Endothelial cell of umbilical vein (primary cell): ENCODE data around the gene NLRP9. TPM values are rescaled to one million over a fixed set of nuclear protein-coding genes. Genes with fewer than 3 reads are reported as not detected.

ENCODE experiments used
- BruUV-seq: library from RNA; stranded (reverse); fragments of 400-500 nt; replicated peaks from 2 replicates; lab custom pipeline; 2021; lab: Mats Ljungman, UMichigan
- CTCF ChIA-PET: fragments of 300-600, 350-600 bp; sonication (Branson Sonifier 250); formaldehyde crosslinking; loops from one replicate; lab custom pipeline; 2021; ENCODE audit warnings: antibody characterized with exemption, inconsistent platforms; lab: Charles Lee
- POLR2A ChIA-PET: fragments of 300-600, 350-600 bp; sonication (Branson Sonifier 250); formaldehyde crosslinking; loops from one replicate; lab custom pipeline; 2021; ENCODE audit warnings: antibody characterized with exemption, inconsistent platforms; lab: Charles Lee
- DNase-seq: peaks from one replicate; pipeline ENCODE4 v3.0.0-alpha.2; 2011; ENCODE audit warnings: low read depth, low spot score
- FAIRE-seq: peaks from 2 replicates; lab custom pipeline; 2011; peaks lifted over from hg19 to GRCh38; lab: Jason Lieb, UNC
- H2AFZ ChIP-seq: 2 replicates; pipeline ENCODE4 v1.6.0; 2012; ENCODE audit warnings: low read depth, low read length, control low read depth, inconsistent platforms
- H3K27ac ChIP-seq: 2 replicates; pipeline ENCODE4 v1.5.1; 2011; ENCODE audit warnings: low read depth, mild to moderate bottlenecking, control low read depth, low read length, moderate library complexity; ENCODE audit not compliant: insufficient read depth
- H3K27me3 ChIP-seq, 2 experiments: 2 replicates each; pipeline versions ENCODE4 v1.6.0 to v1.6.1; 2011; ENCODE audit warnings: low read length in 2 of 2, mixed read lengths in 1 of 2; ENCODE audit not compliant: control insufficient read depth in 2 of 2, insufficient read depth in 2 of 2
- H3K36me3 ChIP-seq, 2 experiments: 2 replicates in 1 of 2; 3 replicates in 1 of 2; pipeline ENCODE4 v1.5.1; 2011; ENCODE audit warnings: low read length in 2 of 2, mild to moderate bottlenecking in 1 of 2, moderate library complexity in 1 of 2; ENCODE audit not compliant: control insufficient read depth in 2 of 2, insufficient read depth in 2 of 2; ENCODE audit errors: extremely low read depth in 1 of 2
- H3K4me1 ChIP-seq: 3 replicates; pipeline ENCODE4 v1.5.1; 2011; ENCODE audit warnings: mild to moderate bottlenecking, low read length; ENCODE audit not compliant: control insufficient read depth, insufficient read depth; ENCODE audit errors: extremely low read depth
- H3K4me2 ChIP-seq: 2 replicates; pipeline ENCODE4 v1.6.1; 2011; ENCODE audit warnings: low read length, control low read depth, mixed read lengths; ENCODE audit not compliant: insufficient read depth
- H3K4me3 ChIP-seq, 3 experiments: fragments of 200-600 bp in 1 of 3; sonication (generic), shearing (Covaris generic) in 1 of 3; replicated peaks in 1 of 3; 2 replicates each; pipeline ENCODE4 v1.5.1; 2011 to 2016; ENCODE audit warnings: control low read depth in 3 of 3, low read length in 3 of 3, mild to moderate bottlenecking in 2 of 3, inconsistent platforms in 1 of 3, low read depth in 1 of 3, moderate library complexity in 1 of 3; ENCODE audit not compliant: insufficient read depth in 1 of 3
- H3K79me2 ChIP-seq: 2 replicates; pipeline ENCODE4 v1.6.0; 2012; ENCODE audit warnings: low read length, inconsistent platforms; ENCODE audit not compliant: control insufficient read depth, insufficient read depth
- H3K9ac ChIP-seq: replicated peaks from 2 replicates; pipeline ENCODE3; 2011; ENCODE audit warnings: low read length, control low read depth; ENCODE audit not compliant: insufficient read depth; ENCODE audit errors: extremely low read depth
- H3K9me1 ChIP-seq: replicated peaks from 3 replicates; pipeline ENCODE4 v1.6.0; 2011; ENCODE audit warnings: mild to moderate bottlenecking, low read length; ENCODE audit not compliant: control insufficient read depth, insufficient read depth; ENCODE audit errors: extremely low read depth
- H3K9me3 ChIP-seq: replicated peaks from 2 replicates; pipeline ENCODE4 v1.5.1; 2012; ENCODE audit warnings: low read length, inconsistent platforms; ENCODE audit not compliant: control insufficient read depth, insufficient read depth
- H4K20me1 ChIP-seq: replicated peaks from 2 replicates; pipeline ENCODE3; 2011; ENCODE audit warnings: mild to moderate bottlenecking, low read length; ENCODE audit not compliant: control insufficient read depth, insufficient read depth; ENCODE audit errors: extremely low read depth
- CTCF ChIP-seq, 2 donors: IDR thresholded peaks; 1 replicate in 1 of 2; 2 replicates in 1 of 2; pipeline ENCODE4 v1.5.1; 2011; ENCODE audit warnings: low read length in 2 of 2, mild to moderate bottlenecking in 2 of 2, moderate library complexity in 2 of 2, control low read depth in 1 of 2, inconsistent platforms in 1 of 2, low read depth in 1 of 2; ENCODE audit not compliant: insufficient read depth in 1 of 2; ENCODE audit errors: extremely low read depth in 1 of 2
- EZH2 ChIP-seq: IDR thresholded peaks from 2 replicates; pipeline ENCODE4 v1.6.1; 2012; ENCODE audit warnings: borderline replicate concordance, low read depth, mild to moderate bottlenecking, moderate library complexity, low read length, inconsistent platforms; ENCODE audit not compliant: severe bottlenecking
- FOS ChIP-seq: IDR thresholded peaks from 2 replicates; pipeline ENCODE4 v1.6.1; 2011; ENCODE audit warnings: mild to moderate bottlenecking, low read length, moderate library complexity, borderline replicate concordance; ENCODE audit not compliant: insufficient read depth
- GATA2 ChIP-seq: IDR thresholded peaks from 2 replicates; pipeline ENCODE4 v1.7.0; 2011; ENCODE audit warnings: low read depth, mild to moderate bottlenecking, moderate library complexity, mixed read lengths, low read length; ENCODE audit not compliant: insufficient read length, insufficient read depth
- JUN ChIP-seq: IDR thresholded peaks from 2 replicates; pipeline ENCODE4 v1.6.1; 2011; ENCODE audit warnings: borderline replicate concordance, low read depth; ENCODE audit not compliant: insufficient read length, insufficient read depth
- MYC ChIP-seq: IDR thresholded peaks from one replicate; pipeline ENCODE4 v1.6.1; 2011; ENCODE audit warnings: mild to moderate bottlenecking, low read depth, low read length
- POLR2A ChIP-seq: IDR thresholded peaks from 2 replicates; pipeline ENCODE4 v1.6.1; 2012; ENCODE audit warnings: low read depth, mild to moderate bottlenecking, control low read depth, low read length
- POLR2AphosphoS5 ChIP-seq: IDR thresholded peaks from 2 replicates; pipeline ENCODE4 v1.6.1; 2012; ENCODE audit warnings: low read depth, mild to moderate bottlenecking, control low read depth, low read length, moderate library complexity; ENCODE audit not compliant: insufficient read depth
- dilution Hi-C: fragments of 300-500 bp; cut with MboI; formaldehyde crosslinking; loops from one replicate; pipeline ENCODE4 v1.15.0; 2019; ENCODE audit warnings: low sequenced_read_pairs; ENCODE audit not compliant: extremely low pct_ligation_motif_present
- intact Hi-C: fragments of 100-400 bp; cut with micrococcal nuclease; formaldehyde crosslinking; loops from one replicate; pipeline ENCODE4 v1.10.0; 2022
- polyA plus RNA-seq, 4 experiments: library from polyadenylated mRNA; depleted of rRNA in 3 of 4; stranded (reverse) in 3 of 4; unstranded in 1 of 4; fragments of >200 nt; gene quantifications; 2 replicates each; pipeline versions ENCODE4 v1.2.1 to v1.2.3, GENCODE V29; 2011 to 2012; ENCODE audit warnings: missing spikeins in 1 of 4
- total RNA-seq: library from RNA; stranded (reverse); gene quantifications from 2 replicates; pipeline ENCODE4 v1.2.3, GENCODE V29; 2021
- TF ChIP-seq, protein P1 (sequence below): IDR thresholded peaks from 2 replicates; pipeline ENCODE4 v1.6.1; 2011; ENCODE audit not compliant: insufficient read depth, insufficient read length

Gene NLRP9
- total and polyA plus RNA-seq, 2 donors (not counting 3 experiments of a cell fraction or from before 2014, with no cell fraction given), result not detected

DNA sequence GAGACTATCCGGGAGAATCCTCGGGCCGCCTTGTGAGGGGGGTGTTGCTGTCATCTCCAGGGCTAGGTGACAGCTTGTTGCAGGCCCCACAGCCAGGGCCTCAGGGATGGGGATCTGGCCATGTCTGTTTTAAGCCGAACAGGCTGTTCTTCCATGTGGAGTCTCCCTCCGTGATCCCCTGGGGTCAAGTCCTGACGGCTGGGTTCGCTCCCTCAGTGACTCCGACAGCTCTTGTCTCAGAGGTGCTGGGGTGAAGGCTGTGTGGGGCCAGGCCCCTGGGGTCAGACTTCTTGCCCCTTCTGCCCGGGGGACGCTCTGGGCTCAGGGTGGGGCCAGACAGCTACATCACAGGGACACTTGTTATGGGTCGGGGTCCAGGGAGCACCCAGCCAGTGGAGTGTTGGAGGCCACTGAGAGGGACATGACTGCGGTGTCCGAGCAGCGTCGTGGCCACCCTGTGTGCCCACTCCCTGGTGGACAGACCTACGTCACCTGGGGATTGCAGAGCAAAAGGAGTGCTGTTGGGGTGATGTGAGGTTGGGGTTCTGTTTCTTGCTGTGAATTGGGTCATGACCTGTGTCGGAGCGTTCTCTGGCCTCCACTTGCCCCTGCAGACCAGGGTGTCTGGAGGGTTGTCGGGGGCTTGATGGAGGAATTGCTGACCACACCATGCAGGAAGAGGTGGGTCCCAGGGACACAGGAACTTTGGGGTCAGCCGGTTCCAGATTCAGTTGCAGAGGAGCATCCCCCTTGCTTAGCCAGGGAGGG, 41.7 kb downstream of the NLRP9 start:
- Histone ChIP-seq H3K4me3 (no peak overlapping the region), H3K9ac (no peak overlapping the region), H3K27me3 (no peaks in the 10 kb centered on the region), H3K9me1 (no peaks in the 10 kb centered on the region), H3K79me2 (no peaks in the 10 kb centered on the region), H3K27ac (no peak overlapping the region), H4K20me1 (no peaks in the 10 kb centered on the region), H3K9me3 (no peaks in the 10 kb centered on the region), H3K4me1 (no peaks in the 10 kb centered on the region), H3K36me3 (peaks cover 2 to 39% of the 10 kb centered on the region in 2 experiments), H2AFZ (no peak overlapping the region), H3K4me2 (no peak overlapping the region)
- DNase-seq, result no peak
- intact Hi-C loops, result no loop called here
- ChIA-PET CTCF (no interaction called here), POLR2A (no interaction called here)
- no peak for FAIRE-seq
- no peak for TF ChIP-seq JUN
- TF ChIP-seq MYC, result no peak
- no peak for TF ChIP-seq EZH2
- TF ChIP-seq GATA2, result no peak
- TF ChIP-seq, protein P1, sequence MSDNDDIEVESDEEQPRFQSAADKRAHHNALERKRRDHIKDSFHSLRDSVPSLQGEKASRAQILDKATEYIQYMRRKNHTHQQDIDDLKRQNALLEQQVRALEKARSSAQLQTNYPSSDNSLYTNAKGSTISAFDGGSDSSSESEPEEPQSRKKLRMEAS, result no peak
- no peak for TF ChIP-seq CTCF (IDR thresholded peaks at IDR 0.05; ENCODE audit: extremely low read depth in 1 of 2, insufficient read depth in 1 of 2, low read depth in 1 of 2, low read length in 2 of 2)
- TF ChIP-seq POLR2AphosphoS5, result no peak
- TF ChIP-seq POLR2A, result no peak
- no peak for TF ChIP-seq FOS
- dilution Hi-C loops, result no loop called here
- BruUV-seq, result no TSS peak
